Posterior cingulate gyrus (tissue), 11 donors: ENCODE results near the gene TRAPPC10.
A peak's percentile ranks its signal among the peaks of the same experiment; 100 is the strongest.

Experiments
- DNase-seq, 10 donors: peaks; one replicate each; pipeline versions ENCODE4 v3.0.0 to v3.0.0-alpha.2; 2020 to 2021; ENCODE audit warnings: mixed read lengths in 3 of 10
- intact Hi-C: fragments of 100-400 bp; cut with DNase I; formaldehyde crosslinking; loops from one replicate; pipeline ENCODE4 v1.15.1; 2023

TRAPPC10 gene

GRCh38 chr21:43981871-43982210 is 30.3 kb upstream of the TRAPPC10 start:
- DNase-seq: peak in 1 of 10 donors; percentile 58
- intact Hi-C loops: no loop called here

- DNase-seq: peak in 1 of 10 donors; percentile 31
- intact Hi-C loops: no loop called here
Observed at GRCh38 chr21:43982489-43983078, 29.5 kb upstream of the TRAPPC10 start.

- intact Hi-C loops: no loop called here
- DNase-seq: peak in 1 of 10 donors; percentile 70
Observed at GRCh38 chr21:43983390-43983789, 28.7 kb upstream of the TRAPPC10 start.

GRCh38 chr21:43983860-43984420 is 28.2 kb upstream of the TRAPPC10 start:
- intact Hi-C loops: no loop called here
- DNase-seq: peak in 8 of 10 donors; percentile 43 to 94 (median 62)

GRCh38 chr21:43984905-43985689 is 27.0 kb upstream of the TRAPPC10 start:
- intact Hi-C loops: no loop called here
- DNase-seq: peak in 1 of 10 donors; percentile 71

- intact Hi-C loops: no loop called here
- DNase-seq: peak in 2 of 10 donors; percentile 50 to 58
Observed at GRCh38 chr21:43985690-43986251, 26.3 kb upstream of the TRAPPC10 start.

GRCh38 chr21:43986544-43987451 is 25.3 kb upstream of the TRAPPC10 start:
- peak in 3 of 10 donors; percentile 41 to 63 (median 62) for DNase-seq
- intact Hi-C loops: no loop called here

GRCh38 chr21:43987509-43987908 is 24.6 kb upstream of the TRAPPC10 start:
- intact Hi-C loops: no loop called here
- peak in 2 of 10 donors; percentile 57 to 71 for DNase-seq

GRCh38 chr21:43988016-43988415 is 24.1 kb upstream of the TRAPPC10 start:
- intact Hi-C loops: no loop called here
- peak in 2 of 10 donors; percentile 40 to 57 for DNase-seq

GRCh38 chr21:43988506-43989230 is 23.4 kb upstream of the TRAPPC10 start:
- intact Hi-C loops: no loop called here
- DNase-seq: peak in 2 of 10 donors; percentile 62 to 70

- intact Hi-C loops: no loop called here
- DNase-seq: peak in 2 of 10 donors; percentile 18 to 72
Observed at GRCh38 chr21:43989401-43989800, 22.7 kb upstream of the TRAPPC10 start.

- peak in 2 of 10 donors; percentile 62 to 81 for DNase-seq
- intact Hi-C loops: no loop called here
Observed at GRCh38 chr21:43991447-43991991, 20.6 kb upstream of the TRAPPC10 start.

- intact Hi-C loops: no loop called here
Observed at GRCh38 chr21:43992121-43992520, 20.0 kb upstream of the TRAPPC10 start.

GRCh38 chr21:43993420-43993934 is 18.6 kb upstream of the TRAPPC10 start:
- peak in 2 of 10 donors; percentile 38 to 76 for DNase-seq
- intact Hi-C loops: no loop called here

More at GRCh38 chr21:43992121-43992520, 20.0 kb upstream of the TRAPPC10 start:
- peak in 2 of 10 donors; percentile 42 to 57 for DNase-seq

GRCh38 chr21:43994085-43994484 is 18.0 kb upstream of the TRAPPC10 start:
- intact Hi-C loops: no loop called here
- peak in 2 of 10 donors; percentile 69 to 77 for DNase-seq

- intact Hi-C loops: no loop called here
- peak in 2 of 10 donors; percentile 65 to 66 for DNase-seq
Observed at GRCh38 chr21:43994646-43995045, 17.5 kb upstream of the TRAPPC10 start.

GRCh38 chr21:43995521-43996105 is 16.5 kb upstream of the TRAPPC10 start:
- DNase-seq: peak in 2 of 10 donors; percentile 66 to 69
- intact Hi-C loops: no loop called here
